ENCODE results near the gene PIGX.
"Not testable (repeated sequence)": the region's sequence is repeated elsewhere in the genome, so short reads cannot be mapped to it uniquely, and the experiment has no call there.

PIGX gene

GRCh38 chr3:196694202-196694638 lies 18.0 kb upstream of the PIGX start:
- Mint-ChIP-seq H3K9me3 (ENCODE audit: low read depth) (no peaks in the 10 kb centered on the region), H3K27ac (peak overlapping the region; percentile 58), H3K36me3 (no peaks in the 10 kb centered on the region), H3K4me1 (ENCODE audit: low read depth) (peaks cover 8% of the 10 kb centered on the region), H3K27me3 (no peaks in the 10 kb centered on the region), H3K4me3 (no peak overlapping the region)

- no peaks in the 10 kb centered on the region for H3K36me3 Mint-ChIP-seq
- H3K27me3 Mint-ChIP-seq, result no peaks in the 10 kb centered on the region
- peak overlapping the region; percentile 84 for H3K27ac Mint-ChIP-seq
- H3K4me3 Mint-ChIP-seq, result peak overlapping the region; percentile 23
- H3K9me3 Mint-ChIP-seq (ENCODE audit: low read depth), result no peaks in the 10 kb centered on the region
- H3K4me1 Mint-ChIP-seq (ENCODE audit: low read depth), result peaks cover 8% of the 10 kb centered on the region
Measured at GRCh38 chr3:196694941-196695848, 17.0 kb upstream of the PIGX start.

GRCh38 chr3:196695849-196696226 lies 16.3 kb upstream of the PIGX start:
- Mint-ChIP-seq H3K36me3 (no peaks in the 10 kb centered on the region), H3K4me1 (ENCODE audit: low read depth) (peaks cover 8% of the 10 kb centered on the region), H3K27me3 (no peaks in the 10 kb centered on the region), H3K27ac (peak overlapping the region; percentile 84), H3K9me3 (ENCODE audit: low read depth) (no peaks in the 10 kb centered on the region), H3K4me3 (peak overlapping the region; percentile 23)

GRCh38 chr3:196697270-196697669 lies 14.9 kb upstream of the PIGX start:
- Mint-ChIP-seq H3K4me3 (no peak overlapping the region), H3K27me3 (no peaks in the 10 kb centered on the region), H3K9me3 (ENCODE audit: low read depth) (no peaks in the 10 kb centered on the region), H3K4me1 (ENCODE audit: low read depth) (peaks cover 8% of the 10 kb centered on the region), H3K27ac (no peak overlapping the region), H3K36me3 (no peaks in the 10 kb centered on the region)

- Mint-ChIP-seq H3K27ac (no peak overlapping the region), H3K9me3 (ENCODE audit: low read depth) (no peaks in the 10 kb centered on the region), H3K4me1 (ENCODE audit: low read depth) (peaks cover 6% of the 10 kb centered on the region), H3K36me3 (no peaks in the 10 kb centered on the region), H3K27me3 (no peaks in the 10 kb centered on the region), H3K4me3 (no peak overlapping the region)
Measured at GRCh38 chr3:196699749-196700148, 12.4 kb upstream of the PIGX start.

GRCh38 chr3:196700801-196701200 lies 11.4 kb upstream of the PIGX start:
- no peaks in the 10 kb centered on the region for H3K9me3 Mint-ChIP-seq (ENCODE audit: low read depth)
- peaks cover 3% of the 10 kb centered on the region for H3K4me1 Mint-ChIP-seq (ENCODE audit: low read depth)
- no peaks in the 10 kb centered on the region for H3K27me3 Mint-ChIP-seq
- no peak overlapping the region for H3K27ac Mint-ChIP-seq
- no peaks in the 10 kb centered on the region for H3K36me3 Mint-ChIP-seq
- no peak overlapping the region for H3K4me3 Mint-ChIP-seq

GRCh38 chr3:196706327-196706726 lies 5.8 kb upstream of the PIGX start:
- H3K27ac Mint-ChIP-seq, result no peak overlapping the region
- H3K36me3 Mint-ChIP-seq, result peaks cover 4% of the 10 kb centered on the region
- no peaks in the 10 kb centered on the region for H3K9me3 Mint-ChIP-seq (ENCODE audit: low read depth)
- peaks cover 8% of the 10 kb centered on the region for H3K4me1 Mint-ChIP-seq (ENCODE audit: low read depth)
- H3K4me3 Mint-ChIP-seq, result no peak overlapping the region
- H3K27me3 Mint-ChIP-seq, result no peaks in the 10 kb centered on the region

- H3K27ac Mint-ChIP-seq, result no peak overlapping the region
- peaks cover 12% of the 10 kb centered on the region for H3K4me1 Mint-ChIP-seq (ENCODE audit: low read depth)
- H3K36me3 Mint-ChIP-seq, result peaks cover 4% of the 10 kb centered on the region
- H3K9me3 Mint-ChIP-seq (ENCODE audit: low read depth), result no peaks in the 10 kb centered on the region
- no peak overlapping the region for H3K4me3 Mint-ChIP-seq
- no peaks in the 10 kb centered on the region for H3K27me3 Mint-ChIP-seq
Measured at GRCh38 chr3:196706731-196707130, 5.4 kb upstream of the PIGX start.

- peaks cover 4% of the 10 kb centered on the region for H3K36me3 Mint-ChIP-seq
- H3K4me1 Mint-ChIP-seq (ENCODE audit: low read depth), result peaks cover 13% of the 10 kb centered on the region
- no peak overlapping the region for H3K27ac Mint-ChIP-seq
- H3K27me3 Mint-ChIP-seq, result no peaks in the 10 kb centered on the region
- no peak overlapping the region for H3K4me3 Mint-ChIP-seq
- no peaks in the 10 kb centered on the region for H3K9me3 Mint-ChIP-seq (ENCODE audit: low read depth)
Measured at GRCh38 chr3:196707566-196707965, 4.6 kb upstream of the PIGX start.

GRCh38 chr3:196708467-196708866 lies 3.7 kb upstream of the PIGX start:
- Mint-ChIP-seq H3K4me3 (no peak overlapping the region), H3K9me3 (ENCODE audit: low read depth) (no peaks in the 10 kb centered on the region), H3K36me3 (peaks cover 4% of the 10 kb centered on the region), H3K27me3 (no peaks in the 10 kb centered on the region), H3K4me1 (ENCODE audit: low read depth) (peaks cover 18% of the 10 kb centered on the region), H3K27ac (no peak overlapping the region)

- Mint-ChIP-seq H3K9me3 (ENCODE audit: low read depth) (no peaks in the 10 kb centered on the region), H3K27ac (peak overlapping the region; percentile 83), H3K27me3 (no peaks in the 10 kb centered on the region), H3K36me3 (no peaks in the 10 kb centered on the region), H3K4me1 (ENCODE audit: low read depth) (peaks cover 28% of the 10 kb centered on the region), H3K4me3 (peak overlapping the region; percentile 90)
Measured at GRCh38 chr3:196712514-196713413, 587 bp downstream of the PIGX start.

- not testable (repeated sequence) for H3K4me3 Mint-ChIP-seq; H3K9me3 Mint-ChIP-seq (ENCODE audit: low read depth); H3K27me3 Mint-ChIP-seq; H3K27ac Mint-ChIP-seq
- H3K4me1 Mint-ChIP-seq (ENCODE audit: low read depth), result peaks cover 20% of the 10 kb centered on the region
- peaks cover 17% of the 10 kb centered on the region for H3K36me3 Mint-ChIP-seq
Measured at GRCh38 chr3:196717162-196717561, 5.0 kb downstream of the PIGX start.

GRCh38 chr3:196721097-196721496 lies 8.9 kb downstream of the PIGX start:
- Mint-ChIP-seq H3K4me3 (no peak overlapping the region), H3K4me1 (ENCODE audit: low read depth) (peaks cover 7% of the 10 kb centered on the region), H3K27me3 (no peaks in the 10 kb centered on the region), H3K36me3 (peaks cover 21% of the 10 kb centered on the region), H3K9me3 (ENCODE audit: low read depth) (no peaks in the 10 kb centered on the region), H3K27ac (no peak overlapping the region)

- no peak overlapping the region for H3K4me3 Mint-ChIP-seq
- peaks cover 13% of the 10 kb centered on the region for H3K4me1 Mint-ChIP-seq (ENCODE audit: low read depth)
- H3K27me3 Mint-ChIP-seq, result no peaks in the 10 kb centered on the region
- no peak overlapping the region for H3K27ac Mint-ChIP-seq
- no peaks in the 10 kb centered on the region for H3K9me3 Mint-ChIP-seq (ENCODE audit: low read depth)
- peaks cover 11% of the 10 kb centered on the region for H3K36me3 Mint-ChIP-seq
Measured at GRCh38 chr3:196726788-196727675, 14.9 kb downstream of the PIGX start.
